Vagina (tissue), 2 donors: ENCODE results near the gene GTF3C4.

Source experiments
- CTCF ChIP-seq, 3 experiments: fragments of 450-650 bp in 2 of 3; fragments of 200-600 bp in 1 of 3; sonication (generic) in 1 of 3; IDR thresholded peaks; one replicate each; pipeline ENCODE4 v1.5.1; 2017 to 2019; ENCODE audit warnings: antibody characterized with exemption in 3 of 3, mild to moderate bottlenecking in 2 of 3, moderate library complexity in 2 of 3
- POLR2A ChIP-seq, 2 donors: fragments of 450-650 bp; IDR thresholded peaks; one replicate each; pipeline ENCODE4 v1.6.1; 2017; ENCODE audit warnings: antibody characterized with exemption in 2 of 2, mild to moderate bottlenecking in 2 of 2, moderate library complexity in 2 of 2

GRCh38 chr9:132630811-132631210 is 39.5 kb upstream of the GTF3C4 start:
- TF ChIP-seq POLR2A (IDR thresholded peaks at IDR 0.05) = no peak
- no peak for TF ChIP-seq CTCF (IDR thresholded peaks at IDR 0.05)
